ENCODE results near the gene KL. TPM values are rescaled to one million over a fixed set of nuclear protein-coding genes. Genes with fewer than 3 reads are reported as not detected.

KL gene
- total RNA-seq, 1 donor from 2014 or later, result 1.2 TPM

- intact Hi-C loops (cut with micrococcal nuclease), result no loop called here
- no peaks in the 10 kb centered on the region for H3K9me3 ChIP-seq (replicated peaks)
- no peak for TF ChIP-seq CTCF (IDR thresholded peaks at IDR 0.05; ENCODE audit: borderline replicate concordance)
- DNase-seq, result peak; percentile 34
- H3K4me3 ChIP-seq, result no peak overlapping the region
- no peaks in the 10 kb centered on the region for H3K27me3 ChIP-seq (ENCODE audit: low read depth)
- H3K4me1 ChIP-seq, result peaks cover 8% of the 10 kb centered on the region
- no peaks in the 10 kb centered on the region for H3K36me3 ChIP-seq
- no peak overlapping the region for H3K27ac ChIP-seq (replicated peaks)
Measured at GRCh38 chr13:33026489-33027152, 10.4 kb downstream of the KL start.

- TF ChIP-seq CTCF (IDR thresholded peaks at IDR 0.05; ENCODE audit: borderline replicate concordance), result no peak
- intact Hi-C loops (cut with micrococcal nuclease), result no loop called here
Measured at GRCh38 chr13:33028620-33029019, 12.4 kb downstream of the KL start.

GRCh38 chr13:33031277-33031676 lies 15.1 kb downstream of the KL start:
- H3K4me3 ChIP-seq, result no peak overlapping the region
- no peaks in the 10 kb centered on the region for H3K27me3 ChIP-seq (ENCODE audit: low read depth)
- H3K27ac ChIP-seq (replicated peaks), result no peak overlapping the region
- no peaks in the 10 kb centered on the region for H3K9me3 ChIP-seq (replicated peaks)
- intact Hi-C loops (cut with micrococcal nuclease), result no loop called here
- H3K36me3 ChIP-seq, result no peaks in the 10 kb centered on the region
- no peak for DNase-seq
- no peak for TF ChIP-seq CTCF (IDR thresholded peaks at IDR 0.05; ENCODE audit: borderline replicate concordance)
- peaks cover 7% of the 10 kb centered on the region for H3K4me1 ChIP-seq

More at GRCh38 chr13:33028620-33029019, 12.4 kb downstream of the KL start:
- no peak overlapping the region for H3K27ac ChIP-seq (replicated peaks)
- H3K4me3 ChIP-seq, result no peak overlapping the region
- no peak for DNase-seq
- no peaks in the 10 kb centered on the region for H3K27me3 ChIP-seq (ENCODE audit: low read depth)
- peaks cover 8% of the 10 kb centered on the region for H3K4me1 ChIP-seq
- H3K9me3 ChIP-seq (replicated peaks), result no peaks in the 10 kb centered on the region
- no peaks in the 10 kb centered on the region for H3K36me3 ChIP-seq

- no peak overlapping the region for H3K4me3 ChIP-seq
- no peaks in the 10 kb centered on the region for H3K4me1 ChIP-seq
- peak; percentile 29 for DNase-seq
- H3K36me3 ChIP-seq, result no peaks in the 10 kb centered on the region
- intact Hi-C loops (cut with micrococcal nuclease), result no loop called here
- no peak overlapping the region for H3K27ac ChIP-seq (replicated peaks)
- no peaks in the 10 kb centered on the region for H3K9me3 ChIP-seq (replicated peaks)
- TF ChIP-seq CTCF (IDR thresholded peaks at IDR 0.05; ENCODE audit: borderline replicate concordance), result no peak
- H3K27me3 ChIP-seq (ENCODE audit: low read depth), result no peaks in the 10 kb centered on the region
Measured at GRCh38 chr13:33032037-33032625, 15.9 kb downstream of the KL start.

- DNase-seq, result no peak
- H3K27me3 ChIP-seq (ENCODE audit: low read depth), result no peaks in the 10 kb centered on the region
- H3K27ac ChIP-seq (replicated peaks), result no peak overlapping the region
- no peak overlapping the region for H3K4me3 ChIP-seq
- H3K9me3 ChIP-seq (replicated peaks), result no peaks in the 10 kb centered on the region
- no peak for TF ChIP-seq CTCF (IDR thresholded peaks at IDR 0.05; ENCODE audit: borderline replicate concordance)
- H3K4me1 ChIP-seq, result no peaks in the 10 kb centered on the region
- H3K36me3 ChIP-seq, result no peaks in the 10 kb centered on the region
- intact Hi-C loops (cut with micrococcal nuclease), result no loop called here
Measured at GRCh38 chr13:33033051-33033812, 17.0 kb downstream of the KL start.
